Gastroesophageal sphincter (tissue), 3 donors: ENCODE results near the gene CKS2.

Source experiments
- POLR2A ChIP-seq, 2 donors: fragments of 450-650 bp; IDR thresholded peaks; one replicate each; pipeline ENCODE4 v1.6.1; 2017; ENCODE audit warnings: antibody characterized with exemption in 2 of 2, mild to moderate bottlenecking in 2 of 2, moderate library complexity in 1 of 2
- TF ChIP-seq, protein P1 (sequence below), 4 experiments: fragments of 200-600 bp in 2 of 4; fragments of 450-650 bp in 2 of 4; sonication (generic) in 1 of 4; IDR thresholded peaks; one replicate each; pipeline ENCODE4 v1.5.1; 2017 to 2019; ENCODE audit warnings: antibody characterized with exemption in 4 of 4, mild to moderate bottlenecking in 2 of 4, moderate library complexity in 2 of 4

DNA sequence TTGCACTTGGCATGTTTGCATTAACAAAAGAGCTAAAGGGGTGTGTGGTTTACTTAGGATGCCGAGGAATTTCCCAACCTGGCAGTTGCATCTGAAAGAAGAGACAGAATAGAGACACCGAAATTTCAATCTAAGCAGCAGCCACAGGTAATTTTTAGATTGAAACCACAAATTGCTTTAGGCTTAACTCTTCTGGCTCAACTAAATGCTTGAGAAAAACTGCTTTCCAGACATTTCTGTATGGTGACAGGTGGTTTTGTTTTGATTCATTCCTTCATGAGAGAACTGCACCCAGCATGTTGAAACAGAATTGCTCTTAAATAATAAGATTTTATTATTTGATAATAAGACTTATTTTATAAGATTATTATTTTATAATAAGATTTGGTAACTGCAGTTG lies 28.8 kb downstream of the CKS2 start:
- TF ChIP-seq, protein P1, sequence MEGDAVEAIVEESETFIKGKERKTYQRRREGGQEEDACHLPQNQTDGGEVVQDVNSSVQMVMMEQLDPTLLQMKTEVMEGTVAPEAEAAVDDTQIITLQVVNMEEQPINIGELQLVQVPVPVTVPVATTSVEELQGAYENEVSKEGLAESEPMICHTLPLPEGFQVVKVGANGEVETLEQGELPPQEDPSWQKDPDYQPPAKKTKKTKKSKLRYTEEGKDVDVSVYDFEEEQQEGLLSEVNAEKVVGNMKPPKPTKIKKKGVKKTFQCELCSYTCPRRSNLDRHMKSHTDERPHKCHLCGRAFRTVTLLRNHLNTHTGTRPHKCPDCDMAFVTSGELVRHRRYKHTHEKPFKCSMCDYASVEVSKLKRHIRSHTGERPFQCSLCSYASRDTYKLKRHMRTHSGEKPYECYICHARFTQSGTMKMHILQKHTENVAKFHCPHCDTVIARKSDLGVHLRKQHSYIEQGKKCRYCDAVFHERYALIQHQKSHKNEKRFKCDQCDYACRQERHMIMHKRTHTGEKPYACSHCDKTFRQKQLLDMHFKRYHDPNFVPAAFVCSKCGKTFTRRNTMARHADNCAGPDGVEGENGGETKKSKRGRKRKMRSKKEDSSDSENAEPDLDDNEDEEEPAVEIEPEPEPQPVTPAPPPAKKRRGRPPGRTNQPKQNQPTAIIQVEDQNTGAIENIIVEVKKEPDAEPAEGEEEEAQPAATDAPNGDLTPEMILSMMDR (IDR thresholded peaks at IDR 0.05): no peak
- no peak for TF ChIP-seq POLR2A (IDR thresholded peaks at IDR 0.05)
